CD4-positive, alpha-beta T cell treated with Interleukin-21 for 1 hour (primary cell): Measurements from ENCODE around the gene TMEM232.
A peak's percentile ranks its signal among the peaks of the same experiment; 100 is the strongest.
"Not testable (repeated sequence)": the region's sequence is repeated elsewhere in the genome, so short reads cannot be mapped to it uniquely, and the experiment has no call there.

Source experiments
- DNase-seq: peaks from one replicate; pipeline ENCODE4 v3.0.0-alpha.2; 2020

The TMEM232 gene

DNA sequence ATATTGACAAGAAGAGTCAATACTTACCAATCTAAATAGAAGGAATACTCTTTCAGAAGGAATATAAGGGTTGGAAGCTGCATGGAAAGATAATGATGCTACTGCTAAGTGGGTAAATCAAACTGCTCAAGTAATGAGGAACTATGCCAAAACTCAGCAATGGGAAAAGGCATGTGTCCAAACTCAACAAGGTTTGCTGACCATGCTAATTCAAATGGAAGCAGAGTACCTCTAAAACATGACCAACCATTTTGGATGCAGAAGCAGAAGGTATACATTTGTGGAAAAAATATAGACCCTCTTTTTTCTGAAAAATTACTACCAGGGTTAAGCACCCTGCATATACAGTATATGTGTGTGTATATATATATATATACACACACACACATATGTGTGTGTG is 21.1 kb downstream of the TMEM232 start:
- DNase-seq, result no peak

DNA sequence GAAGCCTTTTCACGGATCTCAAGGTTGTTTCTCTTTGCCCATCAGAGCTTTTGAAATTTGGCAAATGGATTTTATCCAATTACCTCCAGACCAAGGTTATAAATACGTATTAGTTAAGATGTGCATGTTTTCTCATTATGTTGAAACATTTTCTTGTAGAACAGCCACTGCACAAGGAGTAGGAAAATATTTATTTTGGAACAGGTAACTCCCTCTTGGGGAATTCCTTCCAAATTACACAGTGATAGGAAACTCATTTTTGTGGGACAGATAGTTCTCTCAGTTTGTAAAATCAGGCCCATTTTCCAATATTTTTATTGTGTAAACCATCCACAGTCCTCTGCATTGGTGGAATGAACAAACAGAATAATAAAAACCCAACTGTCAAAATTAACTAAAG is 23.0 kb downstream of the TMEM232 start:
- DNase-seq, result no peak

DNA sequence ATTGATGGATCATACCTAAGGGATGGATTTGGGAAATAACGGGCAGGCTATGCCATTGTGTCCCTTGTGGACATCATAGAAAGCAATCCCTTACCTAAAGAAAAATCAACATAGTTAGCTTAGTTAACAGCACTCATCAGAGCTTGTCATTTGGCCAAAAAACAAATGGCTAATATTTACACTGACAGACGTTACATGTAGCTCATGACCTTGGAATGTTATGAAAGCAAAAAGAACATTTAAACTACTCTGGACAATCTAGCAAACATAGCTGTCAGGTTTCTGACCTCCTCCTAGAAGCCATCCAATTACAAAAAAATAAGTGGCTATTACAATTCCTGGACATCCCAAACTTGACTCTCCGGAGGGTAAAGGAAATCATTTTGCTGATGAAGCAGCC is 23.8 kb downstream of the TMEM232 start:
- no peak for DNase-seq

DNA sequence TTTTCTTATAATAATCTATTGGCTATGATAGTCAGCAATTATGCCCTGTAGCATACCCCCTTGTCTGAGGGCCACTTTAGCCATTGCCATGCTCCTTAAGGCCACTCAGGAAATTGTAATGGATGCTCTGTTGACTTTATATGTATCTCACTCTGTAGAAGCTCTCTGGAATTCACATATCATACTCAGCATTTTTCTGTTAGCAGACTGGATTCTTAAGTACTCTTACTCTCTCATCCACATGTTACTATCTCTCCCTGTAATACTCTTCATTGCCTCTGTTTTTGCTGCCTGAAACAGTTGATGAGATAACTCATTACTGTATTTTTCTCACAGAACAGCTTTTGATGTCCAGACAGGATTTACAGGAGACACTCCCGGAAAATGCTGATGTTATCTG is 24.2 kb downstream of the TMEM232 start:
- no peak for DNase-seq

DNA sequence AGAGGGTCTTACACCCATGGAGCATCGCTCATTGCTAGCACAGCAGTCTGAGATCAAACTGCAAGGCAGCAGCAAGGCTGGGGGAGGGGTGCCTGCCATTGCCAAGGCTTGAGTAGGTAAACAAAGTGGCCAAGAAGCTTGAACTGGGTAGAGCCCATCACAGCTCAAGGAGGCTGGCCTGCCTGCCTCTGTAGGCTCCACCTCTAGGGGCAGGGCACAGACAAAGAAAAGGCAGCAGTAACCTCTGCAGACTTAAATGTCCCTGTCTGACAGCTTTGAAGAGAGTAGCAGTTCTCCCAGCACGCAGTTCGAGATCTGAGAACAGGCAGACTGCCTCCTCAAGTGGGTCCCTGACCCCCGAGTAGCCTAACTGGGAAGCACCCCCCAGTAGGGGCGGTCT is 33.8 kb downstream of the TMEM232 start:
- not testable (repeated sequence) for DNase-seq

DNA sequence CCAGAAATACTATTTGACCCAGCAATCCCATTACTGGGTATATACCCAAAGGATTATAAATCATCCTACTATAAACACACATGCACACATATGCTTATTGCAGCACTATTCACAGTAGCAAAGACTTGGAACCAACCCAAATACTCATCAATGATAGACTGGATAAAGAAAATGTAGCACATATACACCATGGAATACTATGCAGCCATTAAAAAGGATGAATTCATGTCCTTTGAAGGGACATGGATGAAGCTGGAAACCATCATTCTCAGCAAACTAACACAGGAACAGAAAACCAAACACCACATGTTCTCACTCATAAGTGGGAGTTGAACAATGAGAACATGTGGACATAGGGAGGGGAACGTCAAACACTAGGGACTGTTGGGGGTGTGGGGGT is 35.9 kb downstream of the TMEM232 start:
- DNase-seq, result not testable (repeated sequence)

DNA sequence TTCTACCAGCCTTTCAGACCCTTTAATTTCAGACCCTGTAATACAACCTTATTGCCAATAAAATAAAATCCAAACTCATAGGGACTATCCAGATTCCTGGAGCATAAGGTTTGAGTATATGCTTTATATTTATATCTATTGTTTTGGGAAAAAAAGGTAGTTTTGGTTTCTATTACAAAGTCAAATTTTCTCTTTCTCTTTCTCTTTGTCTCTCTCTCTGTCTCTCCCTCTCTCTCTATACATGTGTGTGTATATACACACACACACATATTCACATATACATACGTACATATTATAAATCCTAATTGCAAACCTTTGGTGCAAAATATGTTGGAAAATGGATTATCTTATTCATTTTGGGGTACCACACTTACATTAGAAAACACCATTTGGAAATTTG is 39.0 kb downstream of the TMEM232 start:
- DNase-seq, result no peak

DNA sequence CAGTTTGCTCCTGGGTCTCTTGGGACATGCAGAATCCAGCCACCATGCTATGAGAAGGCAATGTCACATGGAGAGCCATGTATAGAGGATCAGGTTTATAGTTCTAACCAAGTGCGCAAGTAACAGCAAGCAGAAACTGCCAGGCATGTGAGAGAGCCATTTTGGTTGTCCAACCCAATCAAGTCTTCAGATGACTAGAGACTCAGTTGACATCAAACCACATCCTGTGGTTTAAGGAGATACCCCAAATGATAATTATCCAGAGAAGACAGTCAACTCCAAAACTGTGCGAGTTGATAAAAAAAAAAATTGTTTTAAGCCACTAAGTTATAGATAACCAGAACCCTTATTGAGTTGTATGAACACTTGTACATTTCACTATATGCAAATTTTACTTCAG is 40.2 kb downstream of the TMEM232 start:
- DNase-seq, result no peak

DNA sequence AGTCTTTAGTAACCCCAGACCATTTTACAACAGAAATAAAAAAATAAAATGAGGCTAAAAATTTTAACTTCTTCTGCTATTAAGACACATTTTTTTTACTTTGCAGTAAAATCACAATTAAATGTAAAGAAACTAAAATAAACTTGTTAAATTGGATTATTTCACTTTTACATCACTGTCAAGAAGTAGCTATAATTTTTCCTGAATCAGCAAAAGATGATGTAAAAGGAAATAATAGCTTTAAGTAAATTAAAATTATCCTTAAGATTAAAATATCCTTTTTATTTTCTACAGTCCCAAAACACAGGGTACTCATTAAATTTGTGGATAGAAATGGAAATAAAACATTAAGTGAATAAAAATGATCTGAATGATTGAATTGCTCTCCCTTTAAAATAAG is 44.5 kb downstream of the TMEM232 start:
- DNase-seq, result no peak

DNA sequence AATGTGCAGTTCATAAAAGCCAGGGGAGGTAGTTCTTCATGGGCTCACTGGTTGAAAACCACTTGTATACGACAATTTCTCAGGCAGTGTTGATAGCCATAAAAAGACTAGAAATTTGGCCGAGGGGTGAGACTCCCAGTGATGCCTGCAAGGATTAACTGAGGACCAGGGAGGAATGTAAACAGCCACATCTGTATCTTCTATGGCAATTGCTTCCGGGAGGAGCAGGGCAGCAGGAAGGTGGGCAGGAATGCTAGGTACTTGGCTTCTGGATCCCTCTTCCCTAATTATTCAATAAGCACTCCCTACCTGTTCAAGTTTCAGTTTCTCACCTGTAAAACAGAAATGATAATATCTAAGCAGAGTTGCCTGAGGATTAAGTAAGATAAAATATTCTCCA is 45.4 kb downstream of the TMEM232 start:
- no peak for DNase-seq

DNA sequence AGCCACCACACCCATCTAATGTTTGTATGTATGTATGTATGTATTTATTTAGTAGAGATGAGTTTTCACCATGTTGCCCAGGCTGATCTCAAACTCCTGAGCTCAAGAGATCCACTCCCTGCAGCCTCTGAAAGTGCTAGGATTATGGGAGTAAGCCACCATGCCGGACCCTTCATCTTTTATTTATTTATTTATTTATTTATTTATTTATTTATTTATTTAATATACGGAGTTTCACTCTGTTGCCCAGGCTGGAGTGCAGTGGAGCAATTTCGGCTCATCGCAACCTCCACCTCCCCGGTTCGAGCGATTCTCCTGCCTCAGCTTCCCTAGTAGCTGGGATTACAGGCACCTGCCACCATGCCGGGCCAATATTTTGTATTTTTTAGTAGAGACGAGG is 49.9 kb downstream of the TMEM232 start:
- not testable (repeated sequence) for DNase-seq

DNA sequence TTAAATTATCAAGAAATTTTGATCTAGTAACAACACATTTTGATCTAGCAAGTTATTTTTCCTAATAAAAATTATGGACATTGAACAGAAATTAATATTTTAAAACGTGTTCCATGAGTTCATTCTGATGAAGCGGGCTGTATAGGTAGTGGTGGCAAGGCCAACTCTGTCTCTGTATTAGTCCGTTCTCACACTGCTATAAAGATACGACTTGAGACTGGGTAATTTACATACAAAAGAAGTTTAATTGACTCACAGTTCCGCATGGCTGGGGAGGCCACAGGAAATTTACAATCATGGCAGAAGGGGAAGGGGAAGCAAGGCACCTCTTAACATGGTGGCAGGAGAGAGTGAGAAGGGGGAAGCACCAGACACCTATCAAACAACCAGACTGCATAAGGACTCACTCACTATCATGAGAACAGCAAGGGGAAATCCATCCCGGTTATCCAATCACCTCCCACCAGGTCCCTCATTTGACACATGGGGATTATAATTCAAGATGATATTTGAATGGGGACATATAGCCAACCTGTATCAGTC is 61.2 kb downstream of the TMEM232 start:
- no peak for DNase-seq

DNA sequence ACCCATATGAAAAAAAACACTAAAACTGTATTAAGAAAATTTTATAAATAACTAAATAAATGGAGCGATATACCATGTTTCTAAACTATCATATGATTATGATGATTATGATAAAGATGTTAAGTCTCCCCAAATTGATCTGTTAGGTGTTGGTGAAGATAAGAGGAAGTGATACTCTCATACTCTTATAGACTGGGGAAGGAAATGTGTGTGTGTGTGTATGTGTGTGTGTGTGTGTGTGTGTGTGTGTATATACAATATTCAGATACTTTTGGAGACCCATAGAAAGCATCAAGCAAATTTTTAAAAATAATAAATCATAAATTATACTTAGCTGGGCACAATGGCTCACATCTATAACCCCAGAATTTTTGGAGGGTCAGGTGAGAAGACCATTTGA is 62.9 kb downstream of the TMEM232 start:
- DNase-seq, result no peak

DNA sequence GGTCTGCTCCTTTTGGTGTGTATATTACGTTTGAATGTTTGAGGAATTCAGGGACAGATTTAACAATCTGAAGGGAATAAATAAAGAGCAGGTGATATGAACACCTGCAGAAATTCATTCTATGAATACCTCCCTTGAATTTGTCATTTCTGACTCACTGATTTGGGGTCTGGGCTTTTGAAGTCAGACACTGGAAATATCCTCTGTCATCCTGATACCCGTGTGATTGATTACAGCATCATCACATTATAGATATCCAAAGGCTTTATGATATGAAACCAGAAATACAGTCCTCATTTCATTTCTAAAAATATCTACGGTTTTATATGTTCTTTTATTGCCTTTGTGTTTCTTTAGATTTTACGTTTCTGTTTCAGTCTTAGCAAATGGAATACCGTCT is 68.5 kb downstream of the TMEM232 start:
- DNase-seq, result no peak

DNA sequence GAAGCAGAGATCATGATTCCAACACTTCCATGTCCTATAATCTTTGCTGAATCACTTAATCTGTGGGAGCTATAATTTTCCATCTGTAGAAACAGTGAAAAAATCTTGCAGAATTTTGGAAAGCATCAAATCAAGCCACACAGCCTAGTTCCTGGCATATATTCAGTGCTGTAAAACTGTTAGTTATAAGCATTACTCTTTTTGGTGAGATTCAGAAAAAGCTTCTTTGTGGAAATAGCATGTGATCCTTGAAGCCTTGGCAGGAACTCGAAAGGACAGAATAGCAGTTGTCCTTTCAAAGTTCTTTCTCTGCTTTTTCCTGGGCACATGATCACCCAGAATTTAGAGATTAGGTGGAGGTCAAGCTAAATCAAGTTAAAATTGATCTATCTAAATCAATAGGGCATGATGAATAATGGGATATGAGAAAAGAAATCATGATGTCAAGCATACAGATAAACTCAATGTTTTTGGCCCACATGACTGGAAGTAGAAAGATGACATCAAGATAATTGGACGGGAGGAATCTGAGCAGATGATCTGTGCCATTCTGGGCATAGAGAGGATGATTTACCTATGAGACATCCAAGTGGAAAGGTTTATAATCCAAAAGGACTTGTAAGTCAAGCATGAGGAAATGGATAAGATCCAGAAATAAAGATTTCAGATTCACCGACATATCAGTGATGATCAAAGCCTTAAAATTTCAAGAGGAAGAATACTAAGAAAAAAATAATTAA is 73.1 kb downstream of the TMEM232 start:
- DNase-seq, result no peak

DNA sequence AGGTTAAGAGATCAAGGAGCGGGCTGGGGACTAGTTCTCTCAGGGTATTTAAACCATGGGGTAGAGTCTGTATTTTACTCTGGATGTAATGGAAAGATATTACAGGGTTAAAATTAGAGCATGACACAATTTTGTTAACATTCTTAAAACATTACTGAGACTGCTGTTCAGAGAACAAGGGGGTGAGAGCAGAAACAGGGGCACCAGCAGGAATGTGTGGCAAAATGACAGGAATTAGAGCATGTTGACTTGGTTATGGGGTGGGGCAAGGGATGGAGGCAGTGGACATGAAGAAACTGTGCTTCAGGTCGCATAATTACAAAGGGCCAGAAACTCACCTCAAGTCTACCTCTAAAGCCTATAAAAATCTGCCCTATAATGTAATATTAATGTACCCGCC is 75.0 kb downstream of the TMEM232 start:
- DNase-seq, result no peak

DNA sequence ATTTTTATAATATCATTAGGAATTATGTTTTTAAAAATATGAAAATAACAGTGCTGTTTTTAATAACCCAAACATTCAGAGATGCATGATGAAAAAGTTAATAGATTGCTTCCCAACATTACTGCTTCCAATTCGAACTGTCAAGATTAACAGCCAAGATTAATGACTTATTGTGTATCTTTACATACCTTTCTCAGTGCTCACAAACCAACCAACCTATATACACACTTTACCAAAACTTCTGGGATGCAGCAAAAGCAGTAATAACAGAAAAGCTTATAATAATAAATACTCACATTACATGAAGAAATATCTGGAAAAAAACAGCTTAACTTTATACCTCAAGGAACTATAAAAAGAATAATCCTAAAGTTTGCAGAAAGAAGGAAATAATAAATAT is 82.1 kb downstream of the TMEM232 start:
- DNase-seq, result no peak

DNA sequence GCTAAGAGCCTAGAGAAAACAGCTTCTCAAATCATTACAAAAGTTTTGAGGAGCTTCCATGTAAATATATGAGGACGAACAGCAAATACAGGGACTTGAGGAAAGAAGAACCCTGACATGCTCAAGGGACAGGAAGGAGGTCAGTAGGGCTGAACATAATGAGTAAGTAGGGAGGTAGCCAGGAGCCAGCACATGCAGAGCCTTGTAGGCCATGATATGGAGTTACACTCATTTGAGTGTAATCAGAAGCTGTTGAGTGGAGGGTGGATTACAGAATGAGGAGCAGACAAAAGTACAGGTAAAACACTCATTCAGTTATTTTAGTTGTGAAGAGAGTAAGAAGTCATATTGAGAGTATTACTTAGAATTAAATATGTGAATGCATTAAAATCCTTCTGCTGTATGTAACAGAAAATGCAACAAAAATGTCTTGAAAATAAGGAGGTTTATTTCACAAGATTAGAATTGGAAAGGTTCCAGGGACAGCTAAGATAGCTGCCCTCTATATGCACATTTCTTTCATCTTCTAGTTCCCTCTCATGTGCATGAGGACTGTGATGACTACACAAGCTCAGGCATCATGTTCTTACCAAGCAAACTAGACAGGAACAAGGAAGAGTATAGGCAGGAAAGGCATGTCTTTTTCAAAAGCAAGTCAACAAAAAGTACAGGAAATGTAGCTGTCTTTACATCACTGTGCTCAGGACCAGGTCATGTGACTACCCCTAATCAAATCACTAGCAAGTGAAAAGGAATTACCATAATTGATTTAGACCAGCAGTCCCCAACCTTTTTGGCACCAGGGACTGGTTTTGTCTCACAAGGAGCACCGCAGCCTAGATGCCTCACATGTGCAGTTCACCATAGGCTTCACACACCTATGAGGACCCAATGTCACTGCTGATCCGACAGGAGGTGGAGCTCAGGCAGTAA is 87.2 kb downstream of the TMEM232 start:
- DNase-seq, result no peak

DNA sequence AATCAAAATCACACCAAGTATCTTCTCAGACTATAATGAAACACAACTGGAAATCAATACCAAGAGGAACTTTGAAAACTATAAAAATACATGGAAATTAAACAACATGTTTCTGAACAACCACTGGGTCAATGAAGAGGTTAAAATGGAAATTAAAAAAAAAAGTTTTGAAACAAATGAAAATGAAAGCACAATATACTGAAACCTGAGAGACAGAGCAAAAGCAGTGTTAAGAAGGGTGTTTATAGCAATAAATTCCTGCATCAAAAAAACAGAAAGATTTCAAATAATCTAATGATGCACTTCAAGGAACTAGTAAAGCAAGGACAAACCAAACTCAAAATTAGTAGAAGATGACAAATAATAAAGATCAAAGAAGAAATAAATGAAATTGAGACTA is 92.0 kb downstream of the TMEM232 start:
- DNase-seq, result no peak

DNA sequence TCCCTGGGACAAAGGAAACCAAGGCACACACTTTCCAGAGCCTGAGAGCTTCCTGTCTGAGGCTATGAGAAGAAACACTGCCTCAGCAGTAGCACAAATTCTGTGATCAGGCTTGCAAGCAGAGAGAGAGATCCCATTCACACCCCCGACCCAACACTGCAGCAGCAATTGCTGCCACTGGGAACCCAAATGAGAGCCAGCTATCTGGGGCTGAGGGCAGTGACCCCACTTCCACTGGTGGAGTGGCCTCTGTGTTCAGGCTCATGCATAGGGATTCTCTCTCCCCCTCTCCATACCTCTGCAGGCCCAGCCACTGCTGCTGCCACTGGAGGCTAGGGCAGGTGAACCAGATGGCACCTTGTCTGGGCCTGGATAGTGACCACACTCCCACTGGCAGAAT is 95.2 kb downstream of the TMEM232 start:
- DNase-seq, result no peak

DNA sequence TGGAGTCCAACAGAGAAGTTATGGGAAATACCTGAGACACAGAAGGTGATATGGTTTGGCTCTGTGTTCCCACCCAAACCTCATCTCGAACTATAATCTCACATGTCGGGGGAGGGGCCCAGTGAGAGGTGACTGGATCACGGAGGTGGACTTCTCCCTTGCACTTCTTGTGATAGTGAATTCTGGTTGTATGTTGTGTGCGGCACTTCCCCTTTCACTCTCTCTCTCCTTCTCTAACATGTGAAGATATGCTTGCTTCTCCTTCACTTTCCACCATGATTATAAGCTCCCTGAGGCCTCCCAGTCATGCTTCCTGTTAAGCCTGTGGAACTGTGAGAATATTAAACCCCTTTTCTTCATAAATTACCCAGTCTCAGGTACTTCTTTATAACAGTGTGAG is 96.1 kb downstream of the TMEM232 start:
- DNase-seq, result no peak

DNA sequence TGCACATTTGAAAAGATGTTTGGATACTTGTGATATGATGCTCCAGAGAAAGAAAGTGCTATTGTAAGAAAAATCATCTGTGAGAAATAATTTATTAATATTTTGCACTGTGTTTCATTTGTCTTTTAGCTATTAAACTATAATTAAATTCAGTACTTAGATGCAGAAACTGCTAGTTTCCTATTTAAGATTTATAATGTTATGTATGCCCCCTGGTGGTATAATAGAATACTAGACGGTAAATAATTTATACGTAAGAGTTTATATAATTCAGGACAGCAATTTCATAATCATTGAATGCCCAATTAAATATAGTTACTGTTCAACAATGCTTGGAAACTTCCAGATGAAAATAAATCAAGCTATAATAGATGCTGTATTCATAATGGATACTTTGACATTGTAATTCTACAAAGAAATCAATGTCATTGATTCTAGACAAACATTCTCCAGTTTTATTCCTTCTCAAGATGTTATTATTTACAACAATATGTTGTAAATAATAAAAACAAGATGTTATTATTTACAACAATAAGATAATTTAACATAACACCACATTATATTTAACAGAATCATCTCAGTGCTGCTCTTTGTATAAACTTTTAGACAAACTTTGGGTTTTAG is 101.0 kb downstream of the TMEM232 start:
- peak; percentile 18 for DNase-seq

DNA sequence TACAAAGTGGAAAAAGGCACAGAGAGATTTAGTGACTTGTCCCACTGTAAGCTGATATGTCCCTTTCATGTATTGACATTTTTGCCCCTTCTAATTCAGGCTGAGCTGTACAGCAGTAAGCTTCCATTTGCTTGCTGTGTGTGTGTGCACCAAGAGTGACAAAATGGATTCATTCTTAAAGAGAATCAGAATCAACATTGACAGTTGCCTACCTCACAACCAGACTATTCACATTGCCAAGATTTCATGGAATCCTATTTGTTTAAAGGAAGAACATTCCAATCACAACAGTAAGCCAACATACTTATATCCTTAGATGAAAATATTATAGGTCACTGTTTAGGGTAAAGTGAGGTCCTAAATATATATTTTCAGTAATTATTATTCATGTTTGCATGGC is 102.6 kb downstream of the TMEM232 start:
- DNase-seq, result no peak

DNA sequence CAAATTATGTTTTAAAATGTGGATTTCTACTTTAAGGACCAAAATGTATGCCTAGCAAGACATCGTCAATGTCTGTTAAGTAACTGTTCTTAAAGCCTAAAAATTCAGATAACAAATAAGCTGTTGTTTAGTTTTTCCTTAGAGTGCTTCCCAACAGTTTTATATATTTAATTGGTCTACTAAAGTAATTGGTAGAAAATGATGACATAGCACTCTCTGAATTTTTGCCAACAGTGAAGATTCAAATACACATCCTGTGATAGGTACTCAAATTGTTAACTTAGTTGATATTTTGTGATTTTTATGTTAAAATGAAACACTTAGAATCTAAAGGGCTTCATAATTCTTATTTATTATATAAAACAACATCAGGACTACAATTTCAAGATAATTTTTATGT is 107.5 kb downstream of the TMEM232 start:
- no peak for DNase-seq
